ENCODE measurements around the gene ADCY1. TPM values are rescaled to one million over a fixed set of nuclear protein-coding genes. Genes with fewer than 3 reads are reported as not detected.

The ADCY1 gene
- total RNA-seq, 1 experiment from 2014 or later = not detected

- H3K27me3 ChIP-seq (ENCODE audit: insufficient read depth, low read depth) = peaks cover 79% of the 10 kb centered on the region
- intact Hi-C loops (cut with micrococcal nuclease; ENCODE audit: unreplicated experiment) = no loop called here
- H3K36me3 ChIP-seq (ENCODE audit: low read depth) = no peaks in the 10 kb centered on the region
- no peak overlapping the region for H3K4me2 ChIP-seq
- 0 out of 2 replicates have a peak, but pooled peaks cover 2% of the 10 kb centered on the region for H3K9me2 ChIP-seq (ENCODE audit: insufficient read depth)
- H4K20me1 ChIP-seq (ENCODE audit: insufficient read depth) = no peaks in the 10 kb centered on the region
- no peak overlapping the region for H3K4me3 ChIP-seq
- TF ChIP-seq CTCF (conservative IDR thresholded peaks at IDR 0.05) = no peak
- TF ChIP-seq EZH2 (IDR thresholded peaks at IDR 0.05; ENCODE audit: low read depth) = no peak
- no TSS peak for BruUV-seq (replicated peaks)
- CTCF ChIA-PET = no interaction called here
- H2AFZ ChIP-seq = no peak overlapping the region
- no peak overlapping the region for H3K27ac ChIP-seq
- no peaks in the 10 kb centered on the region for H3K79me2 ChIP-seq (ENCODE audit: low read depth)
- no peak for DNase-seq
- H3K4me1 ChIP-seq (replicated peaks; ENCODE audit: insufficient read depth) = no peaks in the 10 kb centered on the region
- no peaks in the 10 kb centered on the region for H3F3A ChIP-seq (ENCODE audit: insufficient read depth, low read depth)
- H3K9me3 ChIP-seq (ENCODE audit: insufficient read depth, low read depth) = no peaks in the 10 kb centered on the region
- POLR2A ChIA-PET (ENCODE audit: unreplicated experiment) = no interaction called here
These were observed 114.2 kb downstream of the ADCY1 start for GRCh38 chr7:45688382-45688781.

- no TSS peak for BruUV-seq (replicated peaks)
- TF ChIP-seq EZH2 (IDR thresholded peaks at IDR 0.05; ENCODE audit: low read depth) = no peak
- no peak for TF ChIP-seq CTCF (conservative IDR thresholded peaks at IDR 0.05)
- 0 out of 2 replicates have a peak, but pooled peaks cover 2% of the 10 kb centered on the region for H3K9me2 ChIP-seq (ENCODE audit: insufficient read depth)
- no peak overlapping the region for H2AFZ ChIP-seq
- H3K9me3 ChIP-seq (ENCODE audit: insufficient read depth, low read depth) = no peaks in the 10 kb centered on the region
- no peaks in the 10 kb centered on the region for H3K4me1 ChIP-seq (replicated peaks; ENCODE audit: insufficient read depth)
- no peak overlapping the region for H3K4me2 ChIP-seq
- H4K20me1 ChIP-seq (ENCODE audit: insufficient read depth) = no peaks in the 10 kb centered on the region
- no peak overlapping the region for H3K27ac ChIP-seq
- no peak for DNase-seq
- ChIA-PET POLR2A (ENCODE audit: unreplicated experiment) (no interaction called here), CTCF (interaction anchor here (0.6 kb wide), 1 partner anchor 40 kb away, joined by 3 read pairs; no protein-coding TSS in a partner anchor)
- H3K79me2 ChIP-seq (ENCODE audit: low read depth) = no peaks in the 10 kb centered on the region
- peaks cover 73% of the 10 kb centered on the region for H3K27me3 ChIP-seq (ENCODE audit: insufficient read depth, low read depth)
- H3K4me3 ChIP-seq = no peak overlapping the region
- no peaks in the 10 kb centered on the region for H3K36me3 ChIP-seq (ENCODE audit: low read depth)
- intact Hi-C loops (cut with micrococcal nuclease; ENCODE audit: unreplicated experiment) = no loop called here
- H3F3A ChIP-seq (ENCODE audit: insufficient read depth, low read depth) = no peaks in the 10 kb centered on the region
These were observed 115.0 kb downstream of the ADCY1 start for GRCh38 chr7:45689011-45689796.

GRCh38 chr7:45689797-45690761 is 115.9 kb downstream of the ADCY1 start:
- BruUV-seq (replicated peaks) = no TSS peak
- 0 out of 2 replicates have a peak, but pooled peaks cover 2% of the 10 kb centered on the region for H3K9me2 ChIP-seq (ENCODE audit: insufficient read depth)
- TF ChIP-seq EZH2 (IDR thresholded peaks at IDR 0.05; ENCODE audit: low read depth) (no peak), CTCF (conservative IDR thresholded peaks at IDR 0.05) (no peak)
- H3K27me3 ChIP-seq (ENCODE audit: insufficient read depth, low read depth) = peaks cover 73% of the 10 kb centered on the region
- no peaks in the 10 kb centered on the region for H4K20me1 ChIP-seq (ENCODE audit: insufficient read depth)
- H3K36me3 ChIP-seq (ENCODE audit: low read depth) = no peaks in the 10 kb centered on the region
- no peak overlapping the region for H3K27ac ChIP-seq
- H3K79me2 ChIP-seq (ENCODE audit: low read depth) = no peaks in the 10 kb centered on the region
- CTCF ChIA-PET = no interaction called here
- DNase-seq = no peak
- H3F3A ChIP-seq (ENCODE audit: insufficient read depth, low read depth) = no peaks in the 10 kb centered on the region
- intact Hi-C loops (cut with micrococcal nuclease; ENCODE audit: unreplicated experiment) = no loop called here
- no peak overlapping the region for H3K4me2 ChIP-seq
- POLR2A ChIA-PET (ENCODE audit: unreplicated experiment) = no interaction called here
- H3K9me3 ChIP-seq (ENCODE audit: insufficient read depth, low read depth) = no peaks in the 10 kb centered on the region
- no peak overlapping the region for H3K4me3 ChIP-seq
- no peak overlapping the region for H2AFZ ChIP-seq
- no peaks in the 10 kb centered on the region for H3K4me1 ChIP-seq (replicated peaks; ENCODE audit: insufficient read depth)
